GM12878 (cell line): ENCODE data around the gene PRTFDC1. TPM values are rescaled to one million over a fixed set of nuclear protein-coding genes. Genes with fewer than 3 reads are reported as not detected.
A peak's percentile ranks its signal among the peaks of the same experiment; 100 is the strongest.

Experiments used
- ATAC-seq: fragments of 200-7000 bp; cut with Tn5 transposase; 3 replicates; pipeline ENCODE4 v1.9.1; 2020; ENCODE audit warnings: mild to moderate bottlenecking, moderate library complexity
- BruUV-seq: library from RNA; stranded (reverse); fragments of 400-500 nt; replicated peaks from 2 replicates; lab custom pipeline; 2021; lab: Mats Ljungman, UMichigan
- CTCF ChIA-PET: fragments of 300-600 bp; sonication (Branson Sonifier 250); formaldehyde crosslinking; extraction: SDS; loops from one replicate; lab custom pipeline; 2021; ENCODE audit warnings: inconsistent platforms; lab: Yijun Ruan, JAX
- POLR2A ChIA-PET: fragments of 350-600 bp; formaldehyde crosslinking; extraction: SDS; loops from one replicate; lab custom pipeline; 2021; ENCODE audit warnings: inconsistent platforms; lab: Charles Lee
- RAD21 ChIA-PET: fragments of 300-600 bp; sonication (Branson Sonifier 250); formaldehyde crosslinking; loops from one replicate; lab custom pipeline; 2023; ENCODE audit warnings: antibody characterized with exemption; ENCODE audit not compliant: unreplicated experiment; lab: Charles Lee
- SMC1A ChIA-PET: fragments of 300-600 bp; sonication (Branson Sonifier 250); formaldehyde crosslinking; loops from one replicate; lab custom pipeline; 2023; ENCODE audit not compliant: unreplicated experiment, uncharacterized antibody; lab: Charles Lee
- DNase-seq: peaks from one replicate; pipeline ENCODE4 v3.0.0-alpha.2; 2011; ENCODE audit warnings: low read depth, low spot score
- FAIRE-seq: peaks from 3 replicates; lab custom pipeline; 2011; peaks lifted over from hg19 to GRCh38; lab: Jason Lieb, UNC
- H2AFZ ChIP-seq: 2 replicates; pipeline ENCODE4 v1.6.0; 2011; ENCODE audit warnings: low read depth, low read length, control low read depth; ENCODE audit not compliant: control insufficient read depth
- H3K27ac ChIP-seq: 2 replicates; pipeline ENCODE4 v1.5.1; 2011; ENCODE audit warnings: control low read depth; ENCODE audit not compliant: control insufficient read depth, insufficient read depth
- H3K27me3 ChIP-seq, 2 experiments: replicated peaks in 1 of 2; 2 replicates each; pipeline versions ENCODE4 v1.6.0 to v1.6.1; 2011; ENCODE audit warnings: low read length in 1 of 2; ENCODE audit not compliant: control insufficient read depth in 2 of 2, insufficient read depth in 2 of 2
- H3K36me3 ChIP-seq, 2 experiments: 2 replicates each; pipeline ENCODE4 v1.5.1; 2011; ENCODE audit warnings: low read length in 1 of 2; ENCODE audit not compliant: control insufficient read depth in 2 of 2, insufficient read depth in 2 of 2
- H3K4me1 ChIP-seq: 2 replicates; pipeline ENCODE4 v1.6.1; 2011; ENCODE audit warnings: mild to moderate bottlenecking, low read length, moderate library complexity, mixed read lengths; ENCODE audit not compliant: control insufficient read depth, insufficient read depth
- H3K4me2 ChIP-seq: 2 replicates; pipeline ENCODE4 v1.6.0; 2011; ENCODE audit warnings: control low read depth; ENCODE audit not compliant: control insufficient read depth, insufficient read depth
- H3K4me3 ChIP-seq: fragments of 200-600 bp; sonication (generic); 2 replicates; pipeline ENCODE4 v1.5.1; 2016
- H3K79me2 ChIP-seq: 2 replicates; pipeline ENCODE4 v1.6.0; 2011; ENCODE audit warnings: low read length; ENCODE audit not compliant: control insufficient read depth, insufficient read depth
- H3K9ac ChIP-seq: 2 replicates; pipeline ENCODE4 v1.8.0; 2011; ENCODE audit warnings: low read length, control low read depth, mixed read lengths; ENCODE audit not compliant: control insufficient read depth, insufficient read depth
- H3K9me3 ChIP-seq: replicated peaks from 3 replicates; pipeline ENCODE4 v1.5.1; 2011; ENCODE audit warnings: mild to moderate bottlenecking, low read length; ENCODE audit not compliant: control insufficient read depth, insufficient read depth
- H4K20me1 ChIP-seq: 2 replicates; pipeline ENCODE4 v1.6.0; 2011; ENCODE audit not compliant: control insufficient read depth, insufficient read depth
- MYC ChIP-seq: IDR thresholded peaks from 2 replicates; pipeline ENCODE4 v1.6.1; 2011; ENCODE audit warnings: mild to moderate bottlenecking, low read length, moderate library complexity, inconsistent platforms; ENCODE audit not compliant: insufficient read depth, insufficient replicate concordance, insufficient read length, severe bottlenecking
- RB1 ChIP-seq: fragments of 450-650 bp; formaldehyde crosslinking; IDR thresholded peaks from 2 replicates; pipeline ENCODE4 v1.6.1; 2017; ENCODE audit warnings: mild to moderate bottlenecking, borderline replicate concordance
- ZNF24 ChIP-seq: fragments of 450-650 bp; IDR thresholded peaks from 2 replicates; pipeline ENCODE4 v1.6.1; 2017; ENCODE audit warnings: antibody characterized with exemption, mild to moderate bottlenecking
- WGBS: methylation state at CpG from one replicate; pipeline ENCODE4 v1.1.6; 2016; ENCODE audit warnings: low lambda C conversion rate; ENCODE audit not compliant: insufficient replicate concordance, insufficient coverage; ENCODE audit errors: missing lambda C conversion rate; 5-methylcytosine and 5-hydroxymethylcytosine counted together
- in situ Hi-C: fragments of 300-500 bp; cut with MboI; formaldehyde crosslinking; loops from 9 replicates; pipeline ENCODE4 v1.14.3; 2018; ENCODE audit warnings: mixed read lengths
- intact Hi-C: fragments of 100-400 bp; cut with micrococcal nuclease; formaldehyde crosslinking; loops from one replicate; pipeline ENCODE4 v1.14.2; 2022; ENCODE audit not compliant: unreplicated experiment
- polyA plus RNA-seq, 11 experiments: library from polyadenylated mRNA; depleted of rRNA in 4 of 11; unstranded in 6 of 11; stranded (reverse) in 5 of 11; fragments of >200 nt; fragmentation: Nextera tagmentation in 4 of 11; fragmentation: Illumina TruSeq in 1 of 11; extraction: Ambion mirVana in 4 of 11; extraction: Trizol in 1 of 11; gene quantifications; 1 replicate in 1 of 11; 2 replicates in 10 of 11; pipeline versions ENCODE4 v1.2.1 to v1.2.3, GENCODE V29; 2011 to 2016; ENCODE audit warnings: inconsistent platforms in 2 of 11, missing spikeins in 2 of 11, low read depth in 1 of 11
- total RNA-seq, 4 experiments: library from RNA; depleted of rRNA in 3 of 4; stranded (reverse); fragments of >200 nt in 3 of 4; fragmentation: Illumina TruSeq in 1 of 4; extraction: Trizol in 1 of 4; gene quantifications; 2 replicates each; pipeline versions ENCODE4 v1.2.1 to v1.2.3, GENCODE V29; 2013 to 2021
- TF ChIP-seq, protein P1 (sequence below): IDR thresholded peaks from 2 replicates; pipeline ENCODE4 v1.6.1; 2012; ENCODE audit warnings: mild to moderate bottlenecking, low read depth, low read length
- TF ChIP-seq, protein P2 (sequence below): IDR thresholded peaks from 2 replicates; pipeline ENCODE4 v1.6.1; 2012; ENCODE audit warnings: low read depth, low read length, improper control_type of control experiment

The PRTFDC1 gene
- total and polyA plus RNA-seq, 10 of the 15 experiments (the other 5 are each of a cell fraction or from before 2014, with no cell fraction given): 5.5 to 17.3 (median 11.3) TPM

DNA sequence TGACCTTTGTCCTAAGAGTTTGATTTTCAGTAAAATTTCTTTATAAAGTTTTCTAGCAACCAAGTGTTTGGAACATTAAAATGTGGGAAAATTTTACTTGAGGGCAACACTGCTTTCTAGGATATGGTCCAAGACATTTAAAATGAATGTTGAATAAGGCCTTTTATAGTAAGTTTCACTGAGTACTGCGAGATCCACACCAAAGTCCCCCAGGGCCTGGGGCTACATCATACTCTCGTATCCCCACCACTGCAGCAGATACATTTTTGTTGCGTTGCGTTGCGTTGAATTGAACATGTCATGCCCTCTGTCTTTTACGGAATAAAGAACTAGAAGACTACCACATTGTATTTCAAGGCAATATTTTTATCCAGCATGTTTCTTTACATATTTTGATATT lies 44.5 kb downstream of the PRTFDC1 start (continued):
- TF ChIP-seq, protein P1, sequence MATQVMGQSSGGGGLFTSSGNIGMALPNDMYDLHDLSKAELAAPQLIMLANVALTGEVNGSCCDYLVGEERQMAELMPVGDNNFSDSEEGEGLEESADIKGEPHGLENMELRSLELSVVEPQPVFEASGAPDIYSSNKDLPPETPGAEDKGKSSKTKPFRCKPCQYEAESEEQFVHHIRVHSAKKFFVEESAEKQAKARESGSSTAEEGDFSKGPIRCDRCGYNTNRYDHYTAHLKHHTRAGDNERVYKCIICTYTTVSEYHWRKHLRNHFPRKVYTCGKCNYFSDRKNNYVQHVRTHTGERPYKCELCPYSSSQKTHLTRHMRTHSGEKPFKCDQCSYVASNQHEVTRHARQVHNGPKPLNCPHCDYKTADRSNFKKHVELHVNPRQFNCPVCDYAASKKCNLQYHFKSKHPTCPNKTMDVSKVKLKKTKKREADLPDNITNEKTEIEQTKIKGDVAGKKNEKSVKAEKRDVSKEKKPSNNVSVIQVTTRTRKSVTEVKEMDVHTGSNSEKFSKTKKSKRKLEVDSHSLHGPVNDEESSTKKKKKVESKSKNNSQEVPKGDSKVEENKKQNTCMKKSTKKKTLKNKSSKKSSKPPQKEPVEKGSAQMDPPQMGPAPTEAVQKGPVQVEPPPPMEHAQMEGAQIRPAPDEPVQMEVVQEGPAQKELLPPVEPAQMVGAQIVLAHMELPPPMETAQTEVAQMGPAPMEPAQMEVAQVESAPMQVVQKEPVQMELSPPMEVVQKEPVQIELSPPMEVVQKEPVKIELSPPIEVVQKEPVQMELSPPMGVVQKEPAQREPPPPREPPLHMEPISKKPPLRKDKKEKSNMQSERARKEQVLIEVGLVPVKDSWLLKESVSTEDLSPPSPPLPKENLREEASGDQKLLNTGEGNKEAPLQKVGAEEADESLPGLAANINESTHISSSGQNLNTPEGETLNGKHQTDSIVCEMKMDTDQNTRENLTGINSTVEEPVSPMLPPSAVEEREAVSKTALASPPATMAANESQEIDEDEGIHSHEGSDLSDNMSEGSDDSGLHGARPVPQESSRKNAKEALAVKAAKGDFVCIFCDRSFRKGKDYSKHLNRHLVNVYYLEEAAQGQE: no peak
- TF ChIP-seq, protein P2, sequence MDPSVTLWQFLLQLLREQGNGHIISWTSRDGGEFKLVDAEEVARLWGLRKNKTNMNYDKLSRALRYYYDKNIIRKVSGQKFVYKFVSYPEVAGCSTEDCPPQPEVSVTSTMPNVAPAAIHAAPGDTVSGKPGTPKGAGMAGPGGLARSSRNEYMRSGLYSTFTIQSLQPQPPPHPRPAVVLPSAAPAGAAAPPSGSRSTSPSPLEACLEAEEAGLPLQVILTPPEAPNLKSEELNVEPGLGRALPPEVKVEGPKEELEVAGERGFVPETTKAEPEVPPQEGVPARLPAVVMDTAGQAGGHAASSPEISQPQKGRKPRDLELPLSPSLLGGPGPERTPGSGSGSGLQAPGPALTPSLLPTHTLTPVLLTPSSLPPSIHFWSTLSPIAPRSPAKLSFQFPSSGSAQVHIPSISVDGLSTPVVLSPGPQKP: no peak
- TF ChIP-seq MYC: no peak

DNA sequence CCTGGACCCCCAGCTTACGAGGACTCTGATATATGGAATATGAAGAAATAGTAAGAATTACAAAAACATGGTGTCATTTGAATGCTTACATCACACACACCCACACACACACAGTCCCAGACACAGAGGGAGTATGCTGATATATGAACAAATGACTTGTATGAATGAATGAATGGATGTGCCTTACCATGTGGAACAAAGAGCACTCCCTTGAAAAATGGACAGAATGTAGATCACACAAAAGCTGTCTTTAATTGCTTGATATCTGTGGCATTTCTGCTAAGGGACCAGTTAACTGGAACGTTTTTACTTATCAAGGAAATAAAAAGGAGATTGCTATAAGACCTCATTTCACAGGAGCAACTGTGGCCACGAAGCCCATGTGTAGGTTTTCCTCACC lies 46.0 kb downstream of the PRTFDC1 start:
- no peak for FAIRE-seq
- Histone ChIP-seq H2AFZ (no peak overlapping the region), H4K20me1 (no peaks in the 10 kb centered on the region), H3K36me3 (no peaks in the 10 kb centered on the region), H3K27me3 (no peaks in the 10 kb centered on the region), H3K4me2 (no peak overlapping the region), H3K9ac (no peak overlapping the region), H3K9me3 (no peaks in the 10 kb centered on the region; the same call in 2 of the 3 replicates), H3K79me2 (no peaks in the 10 kb centered on the region), H3K4me3 (no peak overlapping the region), H3K27ac (no peak overlapping the region), H3K4me1 (peaks cover 13% of the 10 kb centered on the region)
- POLR2A ChIA-PET: interaction anchor here (2.0 kb wide), 1 partner anchor 23 kb away, joined by 5 read pairs; no protein-coding TSS in a partner anchor
- no peak for ATAC-seq
- CTCF ChIA-PET: interaction anchor here (0.8 to 1.8 kb wide), 5 partner anchors 9 to 179 kb away, joined by 3 to 7 read pairs (median 4); no protein-coding TSS in a partner anchor
- intact Hi-C loops (no loop called here), in situ Hi-C loops (loop anchor here (25.0 kb wide), 1 partner anchor 1531 kb away; the partner anchor contains the start of gene APBB1IP)
- DNase-seq: no peak
- BruUV-seq: no TSS peak
- 50% methylated on average over 3 of the region's 3 CpGs for WGBS
- no peak for TF ChIP-seq RB1
- TF ChIP-seq ZNF24: peak; percentile 79
- RAD21 ChIA-PET: interaction anchor here (2.2 to 2.4 kb wide), 2 partner anchors 23 to 174 kb away, joined by 7 to 13 read pairs; no protein-coding TSS in a partner anchor
- SMC1A ChIA-PET: interaction anchor here (0.8 to 14.7 kb wide), 5 partner anchors 9 to 77 kb away, joined by 3 to 338 read pairs (median 6); no protein-coding TSS in a partner anchor
